Activated naive CD4-positive, alpha-beta T cell treated with anti-CD3 and anti-CD28 coated beads, Interleukin-2, amount 10 ng/mL, durations not matched to agents 5 hours and 36 hours (primary cell): ENCODE measurements around the gene LCE3E. TPM values are rescaled to one million over a fixed set of nuclear protein-coding genes. Genes with fewer than 3 reads are reported as not detected.

Experiments
- total RNA-seq, 2 experiments: library from RNA; stranded (reverse); gene quantifications; one replicate each; pipeline ENCODE4 v1.2.3, GENCODE V29; 2021

LCE3E gene, protein sequence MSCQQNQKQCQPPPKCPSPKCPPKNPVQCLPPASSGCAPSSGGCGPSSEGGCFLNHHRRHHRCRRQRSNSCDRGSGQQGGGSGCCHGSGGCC
- total RNA-seq = not detected

DNA sequence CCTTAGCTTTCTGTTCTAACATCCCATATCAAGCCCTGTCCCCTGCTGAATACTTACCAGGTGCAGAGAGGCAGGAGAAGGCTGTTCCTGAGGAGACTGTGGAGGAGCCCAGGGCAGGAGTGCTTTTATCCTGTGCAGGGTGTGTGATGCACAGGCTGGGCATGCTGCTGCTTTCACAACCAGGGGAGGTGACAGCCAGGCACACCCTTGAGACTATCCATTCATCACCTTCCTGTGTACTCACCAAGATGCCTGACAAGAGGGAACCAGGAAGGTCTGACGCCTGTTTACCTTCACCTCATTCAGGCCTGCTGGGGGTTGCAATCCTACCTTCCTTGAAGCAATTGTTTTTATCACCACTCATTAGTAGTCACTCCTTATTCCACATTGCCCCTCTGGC, at the start of gene LCE3E:
Gene LCE3E, minus strand, starts transcription at position 100 of the 400 bp plus-strand sequence. CDS start 572 bp downstream, outside the sequence.

DNA sequence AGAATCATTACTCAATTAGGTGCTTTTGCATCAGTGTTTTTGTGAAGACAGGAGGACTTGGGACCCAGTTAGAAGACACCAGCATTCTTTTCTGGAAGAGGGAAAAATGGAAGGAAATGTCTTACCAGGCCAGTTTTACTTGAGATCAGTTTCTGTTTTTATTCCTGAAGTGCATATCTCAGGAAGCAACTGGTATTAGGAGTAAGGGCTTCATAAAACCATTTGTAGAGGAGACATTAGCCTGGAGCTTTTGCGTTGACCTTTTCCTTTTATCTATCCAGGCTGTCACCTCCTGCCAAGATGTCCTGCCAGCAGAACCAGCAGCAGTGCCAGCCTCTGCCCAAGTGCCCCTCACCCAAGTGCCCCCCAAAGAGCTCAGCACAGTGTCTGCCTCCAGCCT, 46.9 kb upstream of the LCE3E start, which contains the start of gene LCE3B:
Gene LCE3B, plus strand, starts transcription at position 301 of the 400 bp plus-strand sequence. Its CDS starts 0 bp downstream, at position 301.

DNA sequence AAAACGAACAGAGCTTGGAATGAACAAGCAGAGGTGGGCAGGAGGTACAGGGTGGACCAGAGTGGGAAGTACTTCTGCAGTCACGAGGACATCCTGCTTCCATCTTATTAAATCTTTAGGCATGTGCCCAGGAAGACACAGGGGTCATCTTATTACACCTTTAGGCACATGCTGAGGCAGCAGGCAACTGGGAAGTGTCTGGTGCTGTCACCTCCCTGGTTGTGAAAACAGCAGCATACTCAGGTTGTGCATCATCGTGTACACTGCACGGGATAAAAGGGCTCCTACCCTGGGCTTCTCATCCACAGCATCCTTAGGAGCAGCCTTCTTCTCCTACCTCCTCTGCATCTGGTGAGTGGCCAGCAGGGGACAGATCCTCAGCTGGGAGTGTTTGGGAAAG, 33.4 kb upstream of the LCE3E start, which contains the start of gene LCE3C:
Gene LCE3C, plus strand, starts transcription at position 301 of the 400 bp plus-strand sequence. CDS start 498 bp downstream, outside the sequence.

DNA sequence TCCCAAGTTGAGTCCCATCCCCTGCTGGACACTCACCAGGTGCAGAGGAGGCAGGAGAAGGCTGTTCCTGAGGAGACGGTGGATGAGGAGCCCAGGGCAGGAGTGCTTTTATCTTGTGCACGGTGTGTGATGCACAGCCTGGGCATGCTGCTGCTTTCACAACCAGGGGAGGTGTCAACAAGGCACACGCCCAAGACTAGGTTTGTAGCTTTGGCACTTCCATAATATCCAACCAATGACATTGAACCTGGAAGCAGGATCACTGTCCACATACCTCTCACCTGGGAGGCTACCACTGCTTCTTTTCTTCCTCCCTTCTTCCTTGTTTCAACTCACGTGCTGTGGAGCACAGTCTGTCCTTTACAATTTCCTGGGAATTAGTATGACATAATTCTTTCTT, 13.9 kb upstream of the LCE3E start, which contains the start of gene LCE3D:
Gene LCE3D, minus strand, starts transcription at position 84 of the 400 bp plus-strand sequence. CDS start 580 bp downstream, outside the sequence.

Other genes with a start within 250 kb of the LCE3E start
- gene FLG, start 241.5 kb downstream of the LCE3E start, total RNA-seq = not detected
- not detected for gene FLG2, start 206.8 kb downstream of the LCE3E start, total RNA-seq
- not detected for gene CRNN, start 152.5 kb downstream of the LCE3E start, total RNA-seq
- not detected for gene LCE5A, start 56.0 kb downstream of the LCE3E start, total RNA-seq
- gene CRCT1, start 52.3 kb downstream of the LCE3E start, total RNA-seq = not detected
- gene LCE3D, start 13.7 kb upstream of the LCE3E start, total RNA-seq = not detected
- gene LCE3C, start 33.5 kb upstream of the LCE3E start, total RNA-seq = not detected
- not detected for gene LCE3B, start 47.0 kb upstream of the LCE3E start, total RNA-seq
- gene LCE3A, start 56.3 kb upstream of the LCE3E start, total RNA-seq = not detected
- not detected for gene LCE2D, start 96.6 kb upstream of the LCE3E start, total RNA-seq
- gene LCE2C, start 108.5 kb upstream of the LCE3E start, total RNA-seq = not detected
- gene LCE2B, start 119.3 kb upstream of the LCE3E start, total RNA-seq = not detected
- gene LCE2A, start 131.6 kb upstream of the LCE3E start, total RNA-seq = not detected
- not detected for gene LCE4A, start 141.4 kb upstream of the LCE3E start, total RNA-seq
- gene KPRP, start 191.2 kb upstream of the LCE3E start, total RNA-seq = not detected
- not detected for gene LCE1F, start 208.4 kb upstream of the LCE3E start, total RNA-seq
- gene LCE1E, start 219.5 kb upstream of the LCE3E start, total RNA-seq = not detected
- not detected for gene LCE1D, start 229.9 kb upstream of the LCE3E start, total RNA-seq
- not detected for gene LCE1C, start 239.9 kb upstream of the LCE3E start, total RNA-seq
- not detected for gene LCE1B, start 245.2 kb upstream of the LCE3E start, total RNA-seq